Right cardiac atrium (tissue), 5 donors: ENCODE results near the gene RPL3. TPM values are rescaled to one million over a fixed set of nuclear protein-coding genes. Genes with fewer than 3 reads are reported as not detected.
A peak's percentile ranks its signal among the peaks of the same experiment; 100 is the strongest.

Experiments used
- ATAC-seq, 2 donors: fragments of 200-7000 bp; cut with Tn5 transposase; one replicate each; pipeline versions ENCODE4 v1.8.0 to v1.9.1; 2020; ENCODE audit warnings: moderate library complexity in 2 of 2, mild to moderate bottlenecking in 1 of 2
- DNase-seq, 3 donors: peaks; one replicate each; pipeline ENCODE4 v3.0.0-alpha.2; 2020
- H3K27ac ChIP-seq: one replicate; pipeline ENCODE4 v1.5.1; 2013; ENCODE audit warnings: mild to moderate bottlenecking, low read length, control low read depth, moderate library complexity
- H3K27me3 ChIP-seq: one replicate; pipeline ENCODE4 v1.6.1; 2013; ENCODE audit not compliant: control insufficient read depth, insufficient read depth
- H3K4me1 ChIP-seq: one replicate; pipeline ENCODE4 v1.6.1; 2013; ENCODE audit warnings: low read length; ENCODE audit not compliant: control insufficient read depth, insufficient read depth
- H3K4me3 ChIP-seq: one replicate; pipeline ENCODE4 v1.5.1; 2013; ENCODE audit warnings: low read length, control low read depth
- H3K9me3 ChIP-seq: one replicate; pipeline ENCODE4 v1.6.1; 2013; ENCODE audit warnings: low read length; ENCODE audit not compliant: control insufficient read depth
- WGBS: extraction: QIAGEN DNeasy Blood & Tissue Kit; methylation state at CpG from one replicate; pipeline ENCODE4 v1.1.7; 2013; 5-methylcytosine and 5-hydroxymethylcytosine counted together
- intact Hi-C, 4 donors: fragments of 100-400 bp; cut with DNase I; formaldehyde crosslinking; loops; one replicate each; pipeline versions ENCODE4 v1.11.0 to v1.14.0; 2022 to 2023
- long read RNA-seq, 4 donors: library from polyadenylated mRNA; unstranded; transcript quantifications; one replicate each; pipeline ENCODE4 v2.0.0, GENCODE V29; 2020 to 2021
- polyA plus RNA-seq: library from polyadenylated mRNA; stranded (reverse); fragments of 200-250 nt; gene quantifications from one replicate; pipeline ENCODE4 v1.2.3, GENCODE V29; 2013
- total RNA-seq, 4 donors: library from RNA; stranded (reverse); fragmentation: NEBNext Ultra II Directional; extraction: Animal tissue kit (Norgen Biotek cat#: 25700); gene quantifications; one replicate each; pipeline ENCODE4 v1.2.1, GENCODE V29; 2021
- donor health status: healthy with polysubstance abuse.
- donor health status: DM: no; HTN: yes; CAD: no.
- donor health status: DM: no; HTN: no; CAD: no.
- donor health status: DM: no; HTN: yes; CAD: no; lungs with severe emphysema.
- donor health status: DM: yes; HTN: yes; CAD: no.

RPL3 gene
- total RNA-seq = 1,000 to 10,000 TPM in 2 of 4 donors, 100 to 1,000 TPM in 2; 948 to 1,416 (median 984) TPM
- polyA plus RNA-seq = 1,325 TPM
- long read RNA-seq, donor 1, transcript RPL3-201 (10 exons, 1,442 nt) = major isoform, 3,818 of 4,024 reads
- long read RNA-seq, donor 1, transcript RPL3-202 (9 exons, 1,289 nt) = minor isoform, 103 of 4,024 reads
- long read RNA-seq, donor 1, partial matches to known transcripts = 51 of 4,024 reads
- long read RNA-seq, donor 1, other reads (novel, unspliced or antisense) = 52 of 4,024 reads
- long read RNA-seq, donor 2, transcript RPL3-210 (2 exons, 616 nt) = minor isoform, 6 of 976 reads
- long read RNA-seq, donor 2, transcript RPL3-201 (10 exons, 1,442 nt) = major isoform, 917 of 976 reads
- long read RNA-seq, donor 2, transcript RPL3-202 (9 exons, 1,289 nt) = minor isoform, 23 of 976 reads
- long read RNA-seq, donor 2, partial matches to known transcripts = 20 of 976 reads
- long read RNA-seq, donor 2, other reads (novel, unspliced or antisense) = 10 of 976 reads
- long read RNA-seq, donor 3, transcript RPL3-201 (10 exons, 1,442 nt) = major isoform, 4,712 of 5,095 reads
- long read RNA-seq, donor 3, transcript RPL3-202 (9 exons, 1,289 nt) = minor isoform, 224 of 5,095 reads
- long read RNA-seq, donor 3, partial matches to known transcripts = 23 of 5,095 reads
- long read RNA-seq, donor 3, other reads (novel, unspliced or antisense) = 134 of 5,095 reads
- long read RNA-seq, donor 4, transcript RPL3-202 (9 exons, 1,289 nt) = minor isoform, 28 of 1,099 reads
- long read RNA-seq, donor 4, transcript RPL3-201 (10 exons, 1,442 nt) = major isoform, 1,039 of 1,099 reads
- long read RNA-seq, donor 4, partial matches to known transcripts = 9 of 1,099 reads
- long read RNA-seq, donor 4, other reads (novel, unspliced or antisense) = 21 of 1,099 reads

- ATAC-seq (peak; percentile 91 to 92), DNase-seq (peak; percentile 96 to 99 (median 99))
- Histone ChIP-seq H3K4me1 (peaks cover 11% of the 10 kb centered on the region), H3K27me3 (no peaks in the 10 kb centered on the region), H3K27ac (peak within 1 kb of the TSS; percentile 99), H3K9me3 (no peaks in the 10 kb centered on the region), H3K4me3 (peak within 1 kb of the TSS; percentile 79)
- WGBS = under 1% methylated on average over 65 of the region's 65 CpGs
- intact Hi-C loops = loop anchor here in 3 of 4 donors (5.0 to 10.0 kb wide), 4 partner anchors 75 to 455 kb away; partner anchors contain the start of genes ATF4 (in 1 of the 3) and PDGFB (in 1 of the 3)
Observed at GRCh38 chr22:39319284-39320022, at the start of gene RPL3. Gene RPL3, minus strand, starts transcription at chr22:39319623. Its CDS starts 26 bp downstream, at chr22:39319597.

- intact Hi-C loops = no loop called here
- H3K4me3 ChIP-seq = no peak overlapping the region
- no peaks in the 10 kb centered on the region for H3K4me1 ChIP-seq
- no peaks in the 10 kb centered on the region for H3K27me3 ChIP-seq
- DNase-seq (peak in 2 of 3 donors; percentile 4 to 31), ATAC-seq (no peak)
- H3K27ac ChIP-seq = no peak overlapping the region
- H3K9me3 ChIP-seq = no peaks in the 10 kb centered on the region
- 86% methylated on average over 6 of the region's 6 CpGs for WGBS
Observed at GRCh38 chr22:39369186-39369585, 49.8 kb upstream of the RPL3 start.

- intact Hi-C loops = no loop called here
- ATAC-seq = no peak
- no peak overlapping the region for H3K27ac ChIP-seq
Observed at GRCh38 chr22:39368461-39368911, 49.1 kb upstream of the RPL3 start.

GRCh38 chr22:39367035-39367434 is 47.6 kb upstream of the RPL3 start:
- 80% methylated on average over 9 of the region's 9 CpGs for WGBS
- DNase-seq (no peak), ATAC-seq (no peak)
- no peaks in the 10 kb centered on the region for H3K9me3 ChIP-seq
- intact Hi-C loops = no loop called here
- H3K4me3 ChIP-seq = no peak overlapping the region
- H3K4me1 ChIP-seq = peaks cover 3% of the 10 kb centered on the region
- H3K27ac ChIP-seq = no peak overlapping the region
- H3K27me3 ChIP-seq = no peaks in the 10 kb centered on the region

More at GRCh38 chr22:39368461-39368911, 49.1 kb upstream of the RPL3 start:
- H3K4me3 ChIP-seq = no peak overlapping the region
- peaks cover 3% of the 10 kb centered on the region for H3K4me1 ChIP-seq
- H3K27me3 ChIP-seq = no peaks in the 10 kb centered on the region
- DNase-seq = peak in 1 of 3 donors; percentile 50
- WGBS = 50% methylated on average over 9 of the region's 9 CpGs
- no peaks in the 10 kb centered on the region for H3K9me3 ChIP-seq

GRCh38 chr22:39365492-39365780 is 46.0 kb upstream of the RPL3 start:
- 83% methylated on average over 3 of the region's 3 CpGs for WGBS
- no peak overlapping the region for H3K27ac ChIP-seq
- intact Hi-C loops = no loop called here
- no peak overlapping the region for H3K4me3 ChIP-seq
- H3K9me3 ChIP-seq = no peaks in the 10 kb centered on the region
- ATAC-seq = no peak
- H3K27me3 ChIP-seq = no peaks in the 10 kb centered on the region
- peaks cover 3% of the 10 kb centered on the region for H3K4me1 ChIP-seq
- DNase-seq = no peak

GRCh38 chr22:39364714-39365491 is 45.5 kb upstream of the RPL3 start:
- no peak for ATAC-seq
- H3K4me3 ChIP-seq = no peak overlapping the region
- no peak overlapping the region for H3K27ac ChIP-seq
- 70% methylated on average over 11 of the region's 11 CpGs for WGBS
- peak in 2 of 3 donors; percentile 3 to 7 for DNase-seq
- no peaks in the 10 kb centered on the region for H3K9me3 ChIP-seq
- peaks cover 3% of the 10 kb centered on the region for H3K4me1 ChIP-seq
- intact Hi-C loops = no loop called here
- no peaks in the 10 kb centered on the region for H3K27me3 ChIP-seq

GRCh38 chr22:39363751-39364515 is 44.5 kb upstream of the RPL3 start:
- DNase-seq (peak in 1 of 3 donors; percentile 64), ATAC-seq (peak; percentile 10 to 30)
- H3K4me1 ChIP-seq = peaks cover 3% of the 10 kb centered on the region
- no peaks in the 10 kb centered on the region for H3K9me3 ChIP-seq
- no peak overlapping the region for H3K27ac ChIP-seq
- H3K4me3 ChIP-seq = no peak overlapping the region
- WGBS = 53% methylated on average over 19 of the region's 19 CpGs
- no peaks in the 10 kb centered on the region for H3K27me3 ChIP-seq
- intact Hi-C loops = no loop called here

GRCh38 chr22:39362932-39363331 is 43.5 kb upstream of the RPL3 start:
- H3K27ac ChIP-seq = no peak overlapping the region
- intact Hi-C loops = no loop called here
- H3K4me3 ChIP-seq = no peak overlapping the region
- DNase-seq = peak in 1 of 3 donors; percentile 29
- WGBS = 88% methylated on average over 4 of the region's 4 CpGs
- no peaks in the 10 kb centered on the region for H3K27me3 ChIP-seq
- no peak for ATAC-seq
- H3K9me3 ChIP-seq = no peaks in the 10 kb centered on the region
- H3K4me1 ChIP-seq = peaks cover 3% of the 10 kb centered on the region

- intact Hi-C loops = no loop called here
- H3K27ac ChIP-seq = no peak overlapping the region
- 63% methylated on average over 11 of the region's 11 CpGs for WGBS
- H3K9me3 ChIP-seq = no peaks in the 10 kb centered on the region
- peaks cover 3% of the 10 kb centered on the region for H3K4me1 ChIP-seq
- H3K4me3 ChIP-seq = no peak overlapping the region
- no peak for DNase-seq
- no peaks in the 10 kb centered on the region for H3K27me3 ChIP-seq
- peak in 1 of 2 donors; percentile 6 for ATAC-seq
Observed at GRCh38 chr22:39362271-39362670, 42.8 kb upstream of the RPL3 start.
